HAP-1 (cell line): ENCODE measurements around the gene ALOX5AP.

Source experiments
- DNase-seq, 2 experiments: peaks; one replicate each; pipeline ENCODE4 v3.0.0-alpha.2; 2016 to 2020; ENCODE audit warnings: low spot score in 2 of 2
- H3K27me3 ChIP-seq: fragments of 250-450 bp; sonication (Bioruptor Pico); 2 replicates; pipeline ENCODE4 v1.5.1; 2020; ENCODE audit warnings: low read depth, mild to moderate bottlenecking, moderate library complexity
- H3K36me3 ChIP-seq: fragments of 250-450 bp; sonication (Bioruptor Pico); replicated peaks from 2 replicates; pipeline ENCODE4 v1.5.1; 2020; ENCODE audit warnings: mild to moderate bottlenecking
- H3K4me1 ChIP-seq: fragments of 250-450 bp; sonication (Bioruptor Pico); 2 replicates; pipeline ENCODE4 v1.5.1; 2020; ENCODE audit warnings: mild to moderate bottlenecking
- H3K4me3 ChIP-seq: fragments of 250-450 bp; sonication (Bioruptor Pico); 2 replicates; pipeline ENCODE4 v1.5.1; 2020; ENCODE audit warnings: mild to moderate bottlenecking, moderate library complexity
- H3K9me3 ChIP-seq: fragments of 250-450 bp; sonication (Bioruptor Pico); 2 replicates; pipeline ENCODE4 v1.5.1; 2020; ENCODE audit warnings: mild to moderate bottlenecking, moderate library complexity
- in situ Hi-C: fragments of 300-500 bp; cut with MboI; formaldehyde crosslinking; loops from 3 replicates; pipeline ENCODE4 v1.14.3; 2020; ENCODE audit warnings: low sequenced_read_pairs, inconsistent platforms, mixed read lengths

The ALOX5AP gene

DNA sequence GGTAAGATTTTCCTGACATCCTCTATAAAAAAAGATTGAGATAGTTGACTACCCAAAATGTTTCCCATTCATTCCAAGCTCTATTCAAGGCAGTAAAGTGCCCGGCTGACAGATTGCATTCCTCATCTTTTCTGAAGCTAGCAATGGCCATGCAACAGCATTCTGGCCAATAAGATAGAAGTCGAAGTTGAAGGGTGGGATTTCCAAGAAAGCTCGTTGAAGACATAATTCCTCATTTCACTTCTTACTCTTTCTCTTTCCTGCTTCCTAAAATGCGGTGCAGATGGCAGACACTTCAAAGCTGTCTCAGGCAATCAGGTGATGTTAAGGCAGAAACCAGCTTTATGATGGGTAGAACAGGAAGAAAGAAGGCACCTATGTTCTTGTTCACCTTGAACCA, 13.4 kb upstream of the ALOX5AP start:
- in situ Hi-C loops: no loop called here
- H3K4me3 ChIP-seq: no peak overlapping the region
- DNase-seq: no peak
- H3K4me1 ChIP-seq: no peaks in the 10 kb centered on the region
- H3K27me3 ChIP-seq: no peaks in the 10 kb centered on the region
- no peaks in the 10 kb centered on the region for H3K9me3 ChIP-seq
- H3K36me3 ChIP-seq: no peaks in the 10 kb centered on the region

DNA sequence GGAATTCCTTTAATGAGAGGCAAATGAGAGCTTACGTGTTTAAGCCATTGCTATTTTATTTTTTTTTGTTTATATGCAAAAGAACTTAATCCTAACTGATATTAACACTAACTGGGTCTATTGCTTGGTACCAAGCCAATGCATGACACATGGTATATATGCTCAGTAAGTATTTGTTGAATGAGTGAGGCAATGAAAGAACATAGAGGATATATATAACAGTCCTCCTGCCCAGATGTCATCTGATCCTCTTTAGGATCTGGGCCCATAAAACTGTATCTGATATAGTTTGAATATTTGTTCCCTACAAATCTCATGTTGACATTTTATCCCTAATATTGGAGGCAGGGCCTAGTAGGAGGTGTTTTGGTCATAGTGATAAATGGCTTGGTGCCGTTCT, 13.0 kb upstream of the ALOX5AP start:
- DNase-seq: no peak
- no peaks in the 10 kb centered on the region for H3K36me3 ChIP-seq
- in situ Hi-C loops: no loop called here
- H3K9me3 ChIP-seq: no peaks in the 10 kb centered on the region
- H3K4me3 ChIP-seq: no peak overlapping the region
- H3K4me1 ChIP-seq: no peaks in the 10 kb centered on the region
- no peaks in the 10 kb centered on the region for H3K27me3 ChIP-seq

DNA sequence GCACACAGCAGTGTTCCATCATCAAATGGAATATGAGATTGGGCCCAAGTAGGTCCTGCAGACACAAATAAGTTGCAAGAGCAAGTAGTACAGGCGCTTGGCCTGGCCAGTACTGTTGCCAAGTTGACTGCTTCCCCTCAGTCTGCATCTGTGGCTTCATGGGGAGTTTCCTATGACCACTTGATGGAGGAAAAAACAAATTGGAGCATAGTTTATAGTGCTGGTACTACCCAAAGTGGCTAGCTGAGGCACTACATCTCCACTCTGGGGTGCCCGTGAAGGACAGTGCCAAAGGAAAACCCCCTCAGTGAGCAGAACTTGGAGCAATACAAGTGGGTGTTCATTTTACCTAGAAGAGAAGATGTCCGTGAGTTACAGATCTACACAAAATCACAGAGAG, 10.6 kb upstream of the ALOX5AP start:
- in situ Hi-C loops: no loop called here
- no peaks in the 10 kb centered on the region for H3K9me3 ChIP-seq
- H3K27me3 ChIP-seq: no peaks in the 10 kb centered on the region
- DNase-seq: no peak
- no peaks in the 10 kb centered on the region for H3K4me1 ChIP-seq
- no peak overlapping the region for H3K4me3 ChIP-seq
- H3K36me3 ChIP-seq: no peaks in the 10 kb centered on the region

DNA sequence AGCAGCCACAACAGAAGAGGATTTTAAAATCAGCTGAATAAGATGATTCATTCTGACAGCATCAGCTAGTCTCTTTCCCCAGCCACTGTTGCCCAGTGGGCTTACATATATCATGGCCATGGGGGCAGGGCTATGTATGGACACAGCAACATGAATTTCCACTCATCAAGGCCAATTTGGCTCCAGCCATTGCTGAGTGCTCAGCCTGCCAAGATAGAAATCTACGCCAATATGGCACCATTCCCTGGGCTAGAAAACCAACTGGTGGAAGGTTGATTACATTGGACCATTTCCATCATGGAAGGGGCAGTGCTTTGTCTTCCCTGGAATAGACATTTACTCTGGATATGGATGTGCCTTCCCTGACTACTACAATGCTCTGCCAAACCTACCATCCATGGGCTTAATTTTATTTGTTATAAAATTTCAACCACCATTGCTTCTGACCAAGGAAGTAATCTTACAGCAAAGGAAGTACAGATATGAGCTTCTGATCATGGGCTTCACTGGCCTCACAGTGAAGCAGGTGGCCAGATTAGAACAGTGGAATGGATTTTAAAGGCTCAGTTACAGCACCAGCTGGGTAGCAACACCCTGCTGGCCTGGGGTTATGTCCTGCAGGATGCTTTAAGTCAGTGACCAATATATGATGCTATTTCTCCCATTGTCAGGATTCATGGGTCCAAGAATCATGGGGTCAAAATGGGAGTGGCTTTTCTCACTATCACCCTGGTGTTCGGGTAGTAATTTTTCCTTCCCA, 9.8 kb upstream of the ALOX5AP start:
- Histone ChIP-seq H3K4me1 (no peaks in the 10 kb centered on the region), H3K9me3 (no peaks in the 10 kb centered on the region), H3K36me3 (no peaks in the 10 kb centered on the region), H3K4me3 (no peak overlapping the region), H3K27me3 (no peaks in the 10 kb centered on the region)
- no peak for DNase-seq
- in situ Hi-C loops: no loop called here

DNA sequence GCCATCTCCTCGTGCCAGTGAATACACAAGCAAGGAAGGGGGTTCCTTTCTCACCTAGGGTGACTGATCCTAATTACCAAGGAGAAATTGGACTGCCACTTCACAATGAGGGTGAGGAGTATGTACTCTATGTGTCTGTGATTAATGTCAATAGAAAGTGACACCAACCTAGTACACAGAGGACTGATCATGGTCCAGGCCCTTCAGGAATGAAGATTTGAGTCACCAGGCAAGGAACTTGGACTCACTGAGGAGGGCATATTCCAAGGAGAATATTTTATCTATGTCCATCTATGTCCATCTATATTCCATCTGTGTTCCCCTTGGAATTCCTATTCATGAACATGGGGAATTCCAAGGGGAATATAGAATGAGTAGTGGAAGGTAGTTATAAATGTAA, 9.2 kb upstream of the ALOX5AP start:
- H3K36me3 ChIP-seq: no peaks in the 10 kb centered on the region
- no peaks in the 10 kb centered on the region for H3K9me3 ChIP-seq
- in situ Hi-C loops: no loop called here
- no peak for DNase-seq
- H3K4me1 ChIP-seq: no peaks in the 10 kb centered on the region
- H3K4me3 ChIP-seq: no peak overlapping the region
- H3K27me3 ChIP-seq: no peaks in the 10 kb centered on the region

DNA sequence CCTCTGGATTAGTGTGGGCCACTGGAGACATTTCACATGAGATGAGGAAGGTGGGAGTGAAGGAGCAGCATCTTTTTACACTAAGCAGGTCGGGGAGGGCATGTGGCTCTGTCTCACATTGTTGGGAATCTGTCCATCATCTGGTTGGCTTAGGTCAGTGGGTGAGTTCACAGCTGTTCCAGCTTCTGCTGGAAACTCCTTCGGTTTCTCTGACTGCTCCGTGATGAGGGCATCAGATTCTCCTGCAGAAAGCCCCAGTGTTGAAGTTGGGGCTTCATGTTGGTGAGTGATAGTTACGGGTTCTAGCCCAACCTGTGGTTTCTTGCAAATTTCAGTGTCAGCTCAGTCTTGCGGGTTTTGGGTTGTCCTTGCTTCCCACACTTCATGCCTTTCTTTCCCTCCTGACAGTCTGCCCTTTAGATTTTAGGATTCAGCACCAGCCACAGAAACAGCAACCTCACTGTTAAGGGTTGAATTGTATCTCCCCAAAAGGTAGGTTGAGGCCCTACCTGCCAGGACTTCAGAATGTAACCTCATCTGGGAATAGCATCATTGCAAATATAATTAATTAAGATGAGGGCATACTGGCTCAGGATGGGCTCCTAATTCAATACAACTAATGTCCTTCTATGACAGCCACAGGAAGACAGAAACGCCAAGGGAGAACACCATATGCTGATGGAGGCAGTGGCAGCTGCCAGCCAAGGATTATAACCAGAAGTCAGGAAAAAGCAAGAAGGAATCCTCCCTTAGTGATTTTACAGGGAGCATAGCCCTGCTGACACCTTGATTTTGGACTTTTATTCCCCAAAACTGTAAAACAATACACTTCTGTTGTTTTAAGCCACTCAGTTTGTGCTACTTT, 7.6 kb upstream of the ALOX5AP start:
- Histone ChIP-seq H3K27me3 (no peaks in the 10 kb centered on the region), H3K9me3 (no peaks in the 10 kb centered on the region), H3K4me3 (no peak overlapping the region), H3K36me3 (no peaks in the 10 kb centered on the region), H3K4me1 (no peaks in the 10 kb centered on the region)
- DNase-seq: no peak
- in situ Hi-C loops: no loop called here

DNA sequence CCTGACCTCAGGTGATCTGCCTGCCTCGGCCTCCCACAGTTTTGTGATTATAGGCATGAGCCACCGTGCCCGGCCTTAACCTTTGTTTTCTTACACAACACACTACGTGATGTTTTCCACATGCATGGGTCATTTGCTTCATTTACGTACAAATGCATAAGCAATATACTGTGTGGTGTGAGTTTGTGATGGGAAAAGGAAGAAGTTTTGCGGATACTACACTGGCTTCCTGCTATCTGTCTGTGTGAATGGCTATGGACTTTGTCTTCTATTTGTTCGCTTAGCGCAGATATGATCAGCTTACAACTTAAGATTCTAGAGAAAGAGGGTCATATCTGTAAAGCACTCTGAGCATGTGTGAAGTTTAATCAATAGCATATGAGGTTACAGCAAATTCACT, 5.5 kb upstream of the ALOX5AP start:
- no peaks in the 10 kb centered on the region for H3K27me3 ChIP-seq
- H3K9me3 ChIP-seq: no peaks in the 10 kb centered on the region
- no peak for DNase-seq
- in situ Hi-C loops: no loop called here
- H3K36me3 ChIP-seq: no peaks in the 10 kb centered on the region
- H3K4me1 ChIP-seq: no peaks in the 10 kb centered on the region
- no peak overlapping the region for H3K4me3 ChIP-seq

DNA sequence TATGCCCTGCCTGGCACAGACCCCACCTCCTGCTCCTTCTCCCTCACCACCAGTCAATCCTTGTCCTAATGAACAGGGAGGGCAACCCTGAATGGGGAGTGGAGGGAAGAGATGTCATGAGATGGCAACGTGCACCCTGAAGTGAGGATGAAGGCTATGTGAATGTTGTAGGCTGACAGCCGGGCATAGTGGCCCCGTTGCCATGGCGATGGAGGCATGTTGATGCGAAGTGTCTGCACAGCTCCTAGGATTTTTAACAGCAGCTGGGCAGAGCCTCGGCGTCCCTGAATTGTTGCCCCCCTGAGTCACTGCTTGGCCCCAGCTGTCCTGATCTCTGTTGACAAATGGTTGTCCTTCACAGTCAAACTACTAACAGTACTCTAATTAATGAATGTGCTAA, 4.8 kb upstream of the ALOX5AP start:
- no peaks in the 10 kb centered on the region for H3K27me3 ChIP-seq
- H3K9me3 ChIP-seq: no peaks in the 10 kb centered on the region
- no peaks in the 10 kb centered on the region for H3K4me1 ChIP-seq
- peak in 1 of 2 experiments; percentile 52 for DNase-seq
- H3K36me3 ChIP-seq: no peaks in the 10 kb centered on the region
- H3K4me3 ChIP-seq: no peak overlapping the region
- in situ Hi-C loops: no loop called here

DNA sequence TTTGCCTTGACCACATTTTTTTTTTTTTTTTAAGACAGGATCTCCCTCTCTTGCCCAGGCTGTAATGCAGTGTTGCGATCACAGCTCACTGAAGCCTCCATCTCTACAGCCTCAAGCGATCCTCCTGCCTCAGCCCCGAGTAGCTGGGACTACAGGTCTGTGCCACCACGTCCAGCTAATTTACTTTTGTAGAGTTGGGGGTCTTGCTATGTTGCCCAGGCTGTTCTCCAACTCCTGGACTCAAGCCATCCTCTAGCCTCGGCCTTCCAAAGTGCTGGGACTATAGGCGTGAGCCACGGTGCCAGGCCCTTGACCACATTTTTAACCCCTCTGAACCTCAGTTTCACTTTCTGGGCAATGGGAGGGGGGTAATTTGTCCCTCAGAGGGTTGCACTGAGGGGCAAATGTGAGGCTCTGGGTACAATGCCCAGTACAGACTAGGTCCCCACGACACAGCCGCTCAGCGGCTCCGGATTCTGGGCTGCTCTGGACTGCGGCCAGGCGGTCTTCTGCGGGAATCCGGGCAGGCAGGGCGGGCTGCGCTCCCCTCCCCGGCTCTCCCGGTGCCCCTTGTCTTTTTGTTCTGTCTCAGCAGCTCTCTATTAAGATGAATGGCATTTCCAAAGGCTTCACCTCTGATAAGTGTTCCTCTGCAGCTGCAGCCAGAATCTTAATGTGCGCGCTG, 3.8 kb upstream of the ALOX5AP start:
- in situ Hi-C loops: no loop called here
- no peak for DNase-seq
- no peak overlapping the region for H3K4me3 ChIP-seq

DNA sequence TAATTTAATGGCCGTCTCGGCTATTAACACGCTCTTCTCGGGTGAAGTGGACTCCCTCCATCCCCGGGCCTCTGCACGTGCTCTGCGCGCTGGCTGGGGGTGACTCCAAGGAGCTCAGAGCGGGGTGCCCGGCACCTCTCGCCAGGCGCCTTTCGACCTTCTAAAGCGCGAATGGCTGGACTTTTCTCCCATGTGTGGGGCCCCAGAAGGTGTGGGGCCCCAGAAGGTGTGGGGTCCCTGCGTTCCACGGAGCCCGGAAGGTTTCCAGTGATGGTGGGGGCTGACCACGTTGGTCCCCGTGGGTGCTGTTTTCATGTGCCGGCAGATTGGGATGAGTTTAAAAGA, 3.3 kb upstream of the ALOX5AP start:
- Histone ChIP-seq H3K36me3 (no peaks in the 10 kb centered on the region), H3K9me3 (no peaks in the 10 kb centered on the region), H3K4me3 (no peak overlapping the region), H3K4me1 (no peaks in the 10 kb centered on the region), H3K27me3 (no peaks in the 10 kb centered on the region)
- in situ Hi-C loops: no loop called here
- no peak for DNase-seq

More for the DNA sequence above, 3.8 kb upstream of the ALOX5AP start:
- H3K27me3 ChIP-seq: no peaks in the 10 kb centered on the region
- H3K4me1 ChIP-seq: no peaks in the 10 kb centered on the region
- no peaks in the 10 kb centered on the region for H3K36me3 ChIP-seq
- no peaks in the 10 kb centered on the region for H3K9me3 ChIP-seq

DNA sequence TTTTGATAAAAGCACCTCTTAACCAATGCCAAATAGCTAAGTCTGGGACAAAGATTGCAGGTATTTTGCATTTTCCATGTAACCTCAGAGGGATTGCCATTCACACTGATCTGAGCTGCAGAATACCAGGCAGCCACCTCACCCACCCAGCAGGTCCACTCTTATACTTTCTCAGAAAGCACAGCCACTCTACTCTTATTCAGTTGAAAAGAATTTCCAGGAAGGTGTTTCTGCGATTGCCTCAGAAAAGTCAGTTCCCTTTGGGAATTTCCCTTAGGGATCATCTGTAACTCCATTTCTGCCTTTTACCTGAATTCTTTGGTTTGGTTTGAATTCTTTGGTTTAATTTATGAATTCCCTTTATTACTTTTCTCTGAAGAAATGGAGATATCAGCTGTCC, 904 bp upstream of the ALOX5AP start:
- Histone ChIP-seq H3K27me3 (no peaks in the 10 kb centered on the region), H3K4me3 (no peak overlapping the region), H3K36me3 (no peaks in the 10 kb centered on the region), H3K9me3 (no peaks in the 10 kb centered on the region), H3K4me1 (peaks cover 2% of the 10 kb centered on the region; the same call in 1 of the 2 replicates)
- in situ Hi-C loops: no loop called here
- DNase-seq: no peak

DNA sequence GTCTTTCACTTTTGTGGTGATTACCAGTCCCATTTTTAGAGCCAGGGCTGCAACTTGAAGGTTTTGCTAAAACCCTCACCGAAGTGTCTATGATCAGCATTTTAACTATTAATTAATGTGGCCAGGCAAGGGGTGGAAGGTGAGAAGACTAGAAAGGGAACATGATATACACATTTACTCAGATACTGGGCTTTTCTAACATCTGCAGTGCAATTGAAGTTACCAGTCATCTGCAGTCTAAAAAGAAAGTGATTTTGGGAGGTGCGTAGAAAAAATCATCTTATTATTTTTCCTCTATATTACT, 481 bp downstream of the ALOX5AP start:
- H3K9me3 ChIP-seq: no peaks in the 10 kb centered on the region
- H3K36me3 ChIP-seq: no peaks in the 10 kb centered on the region
- no peaks in the 10 kb centered on the region for H3K27me3 ChIP-seq
- DNase-seq: no peak
- H3K4me1 ChIP-seq: peaks cover 12% of the 10 kb centered on the region
- H3K4me3 ChIP-seq: no peak overlapping the region
- in situ Hi-C loops: no loop called here

DNA sequence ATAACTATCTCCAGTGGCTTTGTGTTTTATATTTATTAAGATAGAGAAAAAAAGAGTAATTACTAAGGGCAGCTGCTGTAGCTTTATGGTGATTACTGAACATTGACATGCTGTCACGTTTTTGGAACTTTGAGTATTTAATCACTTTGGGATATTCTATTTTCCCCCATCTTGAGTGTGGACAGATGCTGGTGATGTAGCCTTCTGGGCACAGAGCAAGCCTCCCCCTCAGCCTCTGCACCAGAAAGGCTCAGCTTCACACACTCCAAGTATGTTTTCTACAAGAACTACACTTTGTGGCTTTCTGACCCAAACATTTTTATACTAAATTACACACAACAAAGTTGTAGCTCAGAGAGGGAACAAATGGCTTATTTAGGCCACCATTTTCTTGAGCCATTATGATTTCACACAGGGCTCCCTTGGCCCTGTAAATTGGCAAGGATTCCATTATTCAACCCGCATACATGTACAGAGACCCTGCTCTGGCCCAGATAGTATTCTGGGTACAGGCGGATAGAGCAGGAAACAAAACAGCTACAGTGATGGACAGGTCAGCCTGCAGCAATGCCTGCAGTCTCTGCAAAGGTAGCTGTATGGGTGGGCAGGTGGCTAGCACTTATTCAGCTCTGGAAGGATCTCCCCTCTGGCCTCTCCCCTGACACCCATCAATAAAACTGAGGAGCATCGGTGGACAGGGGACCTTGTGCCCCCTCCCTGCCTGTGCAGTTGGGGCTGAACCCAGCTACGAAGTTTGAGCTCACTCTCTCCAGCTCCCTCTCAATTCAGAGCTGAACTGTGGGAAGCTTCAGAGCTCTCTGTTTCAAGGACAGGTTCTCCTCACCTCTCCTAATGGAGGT, 1.3 kb downstream of the ALOX5AP start:
- H3K36me3 ChIP-seq: no peaks in the 10 kb centered on the region
- in situ Hi-C loops: no loop called here
- H3K27me3 ChIP-seq: no peaks in the 10 kb centered on the region
- peaks cover 12% of the 10 kb centered on the region for H3K4me1 ChIP-seq
- H3K4me3 ChIP-seq: no peak overlapping the region
- no peaks in the 10 kb centered on the region for H3K9me3 ChIP-seq
- DNase-seq: no peak
